ENCODE results near the gene POLR2L. TPM values are rescaled to one million over a fixed set of nuclear protein-coding genes. Genes with fewer than 3 reads are reported as not detected.
A peak's percentile ranks its signal among the peaks of the same experiment; 100 is the strongest.

Gene POLR2L
- total RNA-seq, 2 experiments from 2014 or later: 127 to 140 TPM

DNA sequence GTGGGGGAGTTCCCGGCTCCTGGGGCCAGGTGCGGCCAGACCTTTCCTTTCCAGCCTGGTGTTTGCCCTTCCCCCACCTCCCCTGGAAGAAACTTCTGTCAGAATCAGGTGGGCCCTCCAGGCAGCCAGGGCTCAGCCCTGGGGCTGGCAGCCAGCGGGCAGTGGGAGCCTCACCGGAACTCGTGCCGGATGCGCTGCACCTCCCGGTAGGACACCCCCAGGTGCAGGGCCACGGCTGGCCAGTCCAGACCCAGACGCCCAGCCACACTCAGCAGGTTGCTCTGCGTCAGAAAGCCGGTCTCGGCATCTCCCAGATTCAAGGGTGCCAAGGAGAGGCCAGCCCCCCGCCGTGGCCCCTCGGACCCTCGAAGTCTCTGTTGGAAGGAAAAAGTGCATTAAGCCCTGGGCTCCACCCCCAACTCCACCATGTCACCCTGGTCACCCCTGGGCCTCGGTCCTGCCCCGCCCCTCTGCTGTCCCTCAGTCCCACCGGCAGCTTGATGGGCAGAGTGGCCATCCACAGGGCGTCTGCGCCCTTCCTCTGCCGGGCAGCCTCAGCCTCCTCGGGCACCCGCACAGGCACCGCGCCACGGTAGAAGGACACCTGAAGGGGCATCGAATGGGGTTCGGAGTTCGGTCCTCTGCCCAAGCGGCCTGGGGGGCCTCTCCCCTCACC lies 42.5 kb downstream of the POLR2L start:
- Mint-ChIP-seq H3K4me1 (ENCODE audit: low read depth) (peaks cover 27% of the 10 kb centered on the region), H3K4me3 (no peak overlapping the region), H3K27ac (no peak overlapping the region), H3K36me3 (ENCODE audit: low read depth) (peaks cover 16% of the 10 kb centered on the region), H3K27me3 (ENCODE audit: low read depth) (no peaks in the 10 kb centered on the region), H3K9me3 (ENCODE audit: insufficient read depth) (no peaks in the 10 kb centered on the region)
- CTCF ChIA-PET: no interaction called here
- ATAC-seq (no peak), DNase-seq (no peak)
- POLR2A ChIA-PET: interaction anchor here (0.9 kb wide), 1 partner anchor 9 kb away, joined by 7 read pairs; the partner anchor contains the start of gene RPLP2

- POLR2A ChIA-PET: interaction anchor here (1.6 kb wide), 1 partner anchor 11 kb away, joined by 6 read pairs; the partner anchor contains the start of gene RPLP2
- peaks cover 26% of the 10 kb centered on the region for H3K4me1 Mint-ChIP-seq (ENCODE audit: low read depth)
- H3K4me3 Mint-ChIP-seq: peak within 1 kb of the TSS; percentile 94
- ATAC-seq (peak; percentile 57), DNase-seq (peak; percentile 87)
- CTCF ChIA-PET: interaction anchor here (1.0 to 1.4 kb wide), 2 partner anchors 14 to 210 kb away, joined by 4 read pairs; no protein-coding TSS in a partner anchor
- no peaks in the 10 kb centered on the region for H3K27me3 Mint-ChIP-seq (ENCODE audit: low read depth)
- no peaks in the 10 kb centered on the region for H3K9me3 Mint-ChIP-seq (ENCODE audit: insufficient read depth)
- peak within 1 kb of the TSS; percentile 93 for H3K27ac Mint-ChIP-seq
- H3K36me3 Mint-ChIP-seq (ENCODE audit: low read depth): peaks cover 21% of the 10 kb centered on the region
Measured at GRCh38 chr11:798093-798713, 44.1 kb downstream of the POLR2L start, which contains the start of gene SLC25A22. SLC25A22 (minus strand) TSS chr11:798281; CDS start chr11:795006, 3,275 bp downstream.

DNA sequence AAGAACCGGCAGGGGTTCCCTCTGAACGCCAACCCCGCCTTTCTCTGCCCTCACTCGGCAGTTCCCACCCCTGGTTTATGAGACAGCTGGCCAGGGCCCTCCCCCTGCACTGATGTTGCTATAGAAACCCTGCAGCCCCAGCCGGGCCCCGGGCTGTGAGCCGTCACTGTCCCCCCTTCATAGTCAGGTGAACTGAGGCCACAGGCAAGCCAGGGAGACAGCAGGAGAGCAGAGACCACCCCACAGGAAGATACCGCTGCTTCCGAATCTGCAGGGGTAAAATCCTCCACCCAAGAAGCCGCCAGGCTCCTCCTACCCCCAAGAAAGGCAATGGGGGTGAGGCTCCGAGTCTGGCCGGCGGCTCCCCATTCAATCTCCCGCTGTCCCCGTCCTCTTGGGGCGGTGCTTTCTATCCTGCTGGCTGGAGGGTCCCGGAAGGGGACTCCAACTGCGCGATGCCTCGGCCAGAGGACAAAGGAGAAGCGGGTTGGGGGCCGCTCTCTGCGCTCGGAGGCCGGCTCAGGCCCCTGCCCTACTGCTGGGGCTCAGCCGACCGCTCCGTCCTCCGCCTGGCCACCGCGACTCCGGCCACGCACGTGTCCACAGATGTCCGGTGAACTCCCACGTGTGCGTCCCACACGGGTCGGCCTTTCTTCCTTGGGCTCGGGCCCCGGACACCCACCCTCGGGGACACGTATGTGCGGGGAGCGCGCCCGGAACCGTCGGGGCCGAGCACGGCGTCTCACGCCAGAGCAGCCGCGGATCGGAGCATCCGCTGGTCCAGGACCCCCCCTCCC lies 44.8 kb downstream of the POLR2L start:
- DNase-seq: peak; percentile 88
- Mint-ChIP-seq H3K27me3 (ENCODE audit: low read depth) (no peaks in the 10 kb centered on the region), H3K4me3 (peak overlapping the region; percentile 94), H3K4me1 (ENCODE audit: low read depth) (peaks cover 23% of the 10 kb centered on the region), H3K9me3 (ENCODE audit: insufficient read depth) (no peaks in the 10 kb centered on the region), H3K27ac (peak overlapping the region; percentile 93), H3K36me3 (ENCODE audit: low read depth) (peaks cover 20% of the 10 kb centered on the region)
- POLR2A ChIA-PET: interaction anchor here (1.1 to 1.6 kb wide), 4 partner anchors 12 to 50 kb away, joined by 4 to 6 read pairs (median 4); partner anchors contain the start of genes RPLP2 and TALDO1
- CTCF ChIA-PET: interaction anchor here (1.4 to 1.5 kb wide), 2 partner anchors 11 to 209 kb away, joined by 4 to 5 read pairs; no protein-coding TSS in a partner anchor
- ATAC-seq: peak; percentile 54

GRCh38 chr11:796565-797295 lies 45.6 kb downstream of the POLR2L start:
- no peaks in the 10 kb centered on the region for H3K9me3 Mint-ChIP-seq (ENCODE audit: insufficient read depth)
- H3K4me3 Mint-ChIP-seq: peak overlapping the region; percentile 94
- H3K36me3 Mint-ChIP-seq (ENCODE audit: low read depth): peaks cover 22% of the 10 kb centered on the region
- ChIA-PET CTCF (interaction anchor here (1.4 to 1.5 kb wide), 2 partner anchors 12 to 209 kb away, joined by 4 to 5 read pairs; no protein-coding TSS in a partner anchor), POLR2A (interaction anchor here (1.1 to 1.6 kb wide), 5 partner anchors 13 to 49 kb away, joined by 4 to 6 read pairs (median 4); partner anchors contain the start of genes RPLP2 and TALDO1)
- H3K27ac Mint-ChIP-seq: peak overlapping the region; percentile 93
- H3K27me3 Mint-ChIP-seq (ENCODE audit: low read depth): no peaks in the 10 kb centered on the region
- ATAC-seq: no peak
- DNase-seq: peak; percentile 30
- peaks cover 23% of the 10 kb centered on the region for H3K4me1 Mint-ChIP-seq (ENCODE audit: low read depth)

- H3K4me1 Mint-ChIP-seq (ENCODE audit: low read depth): peaks cover 26% of the 10 kb centered on the region
- peak overlapping the region; percentile 94 for H3K4me3 Mint-ChIP-seq
- H3K27me3 Mint-ChIP-seq (ENCODE audit: low read depth): no peaks in the 10 kb centered on the region
- no peaks in the 10 kb centered on the region for H3K9me3 Mint-ChIP-seq (ENCODE audit: insufficient read depth)
- H3K27ac Mint-ChIP-seq: peak overlapping the region; percentile 93
- ATAC-seq (peak; percentile 50), DNase-seq (peak; percentile 89)
- CTCF ChIA-PET: interaction anchor here (1.5 kb wide), 1 partner anchor 13 kb away, joined by 5 read pairs; no protein-coding TSS in a partner anchor
- POLR2A ChIA-PET: interaction anchor here (0.8 to 1.3 kb wide), 5 partner anchors 14 to 48 kb away, joined by 3 to 5 read pairs (median 4); partner anchors contain the start of genes RPLP2 and TALDO1
- H3K36me3 Mint-ChIP-seq (ENCODE audit: low read depth): peaks cover 23% of the 10 kb centered on the region
Measured at GRCh38 chr11:795634-796564, 46.4 kb downstream of the POLR2L start.

DNA sequence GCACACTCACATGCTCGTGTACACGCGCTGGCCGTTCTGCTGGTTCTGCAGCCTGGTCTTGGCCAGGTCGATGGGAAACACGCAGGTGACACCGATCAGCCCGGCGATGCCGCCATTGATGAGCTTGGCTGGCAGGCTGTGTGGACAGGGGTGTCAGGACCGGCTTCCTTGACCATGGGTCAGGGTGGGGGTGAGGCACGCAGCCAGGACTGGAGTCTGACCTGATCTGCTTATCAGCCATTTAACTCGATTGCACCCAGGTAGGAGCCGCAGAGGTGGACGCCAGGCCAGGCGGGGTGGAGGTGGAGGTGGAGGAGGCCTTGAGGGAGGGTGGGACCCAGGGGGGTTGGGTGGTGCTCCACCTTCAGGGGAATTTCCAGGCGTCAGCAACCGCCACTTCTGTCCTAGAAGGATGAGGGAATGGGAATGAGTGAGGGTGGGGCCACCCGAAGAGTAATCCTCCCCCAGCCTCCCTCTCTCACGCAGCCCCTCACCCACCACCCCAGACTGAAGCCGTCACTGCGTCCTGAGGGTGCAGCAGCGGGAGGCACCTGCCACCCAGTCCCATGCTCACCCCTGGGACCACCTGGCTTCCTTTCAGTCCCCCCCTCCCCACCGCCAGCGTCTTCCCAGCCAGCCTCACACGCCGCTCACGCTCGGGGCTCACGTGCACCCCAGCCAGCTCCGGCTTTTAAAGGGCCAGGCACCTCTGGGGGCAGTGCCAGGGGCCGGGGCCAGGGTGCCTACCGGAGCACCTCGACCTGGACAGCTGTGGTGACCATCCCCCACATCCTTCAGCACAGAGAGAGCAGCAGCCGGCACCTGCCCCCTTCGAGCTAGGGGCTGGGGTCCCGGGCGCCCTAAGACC lies 47.3 kb downstream of the POLR2L start:
- Mint-ChIP-seq H3K27me3 (ENCODE audit: low read depth) (no peaks in the 10 kb centered on the region), H3K36me3 (ENCODE audit: low read depth) (peaks cover 22% of the 10 kb centered on the region), H3K4me1 (ENCODE audit: low read depth) (peaks cover 27% of the 10 kb centered on the region), H3K4me3 (peak overlapping the region; percentile 94), H3K27ac (no peak overlapping the region), H3K9me3 (ENCODE audit: insufficient read depth) (no peaks in the 10 kb centered on the region)
- DNase-seq (no peak), ATAC-seq (no peak)
- POLR2A ChIA-PET: interaction anchor here (0.8 to 1.4 kb wide), 4 partner anchors 14 to 35 kb away, joined by 3 to 4 read pairs (median 4); partner anchors contain the start of gene RPLP2
- CTCF ChIA-PET: no interaction called here

DNA sequence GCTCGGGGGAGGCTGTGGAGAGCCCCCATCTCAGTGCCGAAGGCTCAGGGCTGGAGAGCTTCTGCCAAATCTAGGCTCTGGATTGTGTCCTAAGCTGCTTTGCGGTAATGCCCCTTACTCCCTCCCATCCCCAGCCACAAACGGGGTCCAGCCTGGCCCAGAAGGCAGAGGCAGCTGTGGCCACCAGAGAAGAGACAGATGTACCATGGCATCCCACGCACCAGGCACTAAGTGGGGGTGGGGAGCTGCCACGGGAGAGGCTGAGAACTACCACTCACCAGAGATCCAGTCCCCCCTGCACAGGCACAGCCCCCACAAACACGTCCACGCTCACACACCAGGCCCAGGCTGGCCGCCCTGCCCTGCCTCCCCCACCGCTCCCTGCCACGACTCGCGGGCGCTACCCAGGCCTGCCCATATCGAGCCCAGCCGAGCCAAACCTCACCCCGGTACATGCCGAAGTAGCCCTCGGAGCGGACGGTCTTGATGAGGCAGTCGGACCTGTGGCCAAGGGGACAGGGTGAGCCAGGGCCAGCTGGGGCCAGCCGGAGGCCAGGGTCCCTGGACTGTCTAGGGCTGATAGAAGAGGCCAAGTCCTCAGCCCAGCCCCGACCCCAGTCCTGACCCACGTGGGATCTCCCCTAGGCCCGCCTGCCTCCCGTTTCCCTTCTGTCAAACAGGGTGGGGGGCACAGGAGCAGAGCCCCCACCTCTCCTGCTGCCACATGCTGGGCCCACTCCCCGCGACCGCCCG lies 48.1 kb downstream of the POLR2L start:
- ATAC-seq: no peak
- ChIA-PET POLR2A (interaction anchor here (0.6 to 1.4 kb wide), 2 partner anchors 15 to 43 kb away, joined by 3 to 4 read pairs; partner anchors contain the start of gene RPLP2), CTCF (no interaction called here)
- Mint-ChIP-seq H3K27me3 (ENCODE audit: low read depth) (no peaks in the 10 kb centered on the region), H3K4me3 (peak overlapping the region; percentile 58), H3K27ac (no peak overlapping the region), H3K4me1 (ENCODE audit: low read depth) (peaks cover 32% of the 10 kb centered on the region), H3K36me3 (ENCODE audit: low read depth) (peaks cover 18% of the 10 kb centered on the region), H3K9me3 (ENCODE audit: insufficient read depth) (no peaks in the 10 kb centered on the region)
- no peak for DNase-seq

- Mint-ChIP-seq H3K27me3 (ENCODE audit: low read depth) (no peaks in the 10 kb centered on the region), H3K36me3 (ENCODE audit: low read depth) (peaks cover 18% of the 10 kb centered on the region), H3K27ac (no peak overlapping the region), H3K9me3 (ENCODE audit: insufficient read depth) (no peaks in the 10 kb centered on the region), H3K4me1 (ENCODE audit: low read depth) (peaks cover 32% of the 10 kb centered on the region), H3K4me3 (peak overlapping the region; percentile 3)
- ATAC-seq: no peak
- no peak for DNase-seq
- ChIA-PET CTCF (no interaction called here), POLR2A (interaction anchor here (0.6 to 1.4 kb wide), 2 partner anchors 16 to 43 kb away, joined by 3 to 4 read pairs; partner anchors contain the start of gene RPLP2)
Measured at GRCh38 chr11:793556-793955, 48.8 kb downstream of the POLR2L start.

GRCh38 chr11:792873-793272 lies 49.5 kb downstream of the POLR2L start:
- ATAC-seq: no peak
- H3K27me3 Mint-ChIP-seq (ENCODE audit: low read depth): no peaks in the 10 kb centered on the region
- ChIA-PET CTCF (no interaction called here), POLR2A (no interaction called here)
- no peak overlapping the region for H3K27ac Mint-ChIP-seq
- H3K36me3 Mint-ChIP-seq (ENCODE audit: low read depth): peaks cover 18% of the 10 kb centered on the region
- H3K9me3 Mint-ChIP-seq (ENCODE audit: insufficient read depth): no peaks in the 10 kb centered on the region
- peaks cover 33% of the 10 kb centered on the region for H3K4me1 Mint-ChIP-seq (ENCODE audit: low read depth)
- no peak for DNase-seq
- H3K4me3 Mint-ChIP-seq: no peak overlapping the region

All from activated CD8-positive, alpha-beta T cell treated with anti-CD3 and anti-CD28 coated beads, Interleukin-2, amount 10 ng/mL, durations not matched to agents 7 days and 5 days (primary cell).